Activated CD8-positive, alpha-beta memory T cell treated with anti-CD3 and anti-CD28 coated beads, Interleukin-2, amount 50 U/mL, for 48 hours (primary cell): ENCODE data around the gene GRAMD1A.

Source experiments
- DNase-seq: peaks from one replicate; pipeline ENCODE4 v3.0.0-alpha.2; 2020

The GRAMD1A gene

GRCh38 chr19:35056513-35057063 is 56.5 kb downstream of the GRAMD1A start:
- no peak for DNase-seq

- no peak for DNase-seq
Measured at GRCh38 chr19:35058370-35058769, 58.2 kb downstream of the GRAMD1A start.

GRCh38 chr19:35059006-35059798 is 59.1 kb downstream of the GRAMD1A start:
- DNase-seq = no peak

GRCh38 chr19:35059799-35060091 is 59.6 kb downstream of the GRAMD1A start:
- no peak for DNase-seq

- no peak for DNase-seq
Measured at GRCh38 chr19:35060160-35060855, 60.2 kb downstream of the GRAMD1A start.

GRCh38 chr19:35061583-35062373 is 61.7 kb downstream of the GRAMD1A start:
- no peak for DNase-seq

GRCh38 chr19:35062942-35063341 is 62.8 kb downstream of the GRAMD1A start:
- DNase-seq = no peak

- no peak for DNase-seq
Measured at GRCh38 chr19:35063940-35064818, 64.1 kb downstream of the GRAMD1A start.

GRCh38 chr19:35065574-35065973 is 65.5 kb downstream of the GRAMD1A start:
- no peak for DNase-seq

GRCh38 chr19:35066121-35066520 is 66.0 kb downstream of the GRAMD1A start:
- no peak for DNase-seq

GRCh38 chr19:35066691-35067563 is 66.8 kb downstream of the GRAMD1A start:
- DNase-seq = peak; percentile 99

- DNase-seq = no peak
Measured at GRCh38 chr19:35068941-35069634, 69.0 kb downstream of the GRAMD1A start.

- DNase-seq = no peak
Measured at GRCh38 chr19:35069696-35070095, 69.6 kb downstream of the GRAMD1A start.

- no peak for DNase-seq
Measured at GRCh38 chr19:35070471-35070870, 70.3 kb downstream of the GRAMD1A start.

GRCh38 chr19:35073516-35073915 is 73.4 kb downstream of the GRAMD1A start:
- DNase-seq = no peak

GRCh38 chr19:35073941-35074340 is 73.8 kb downstream of the GRAMD1A start:
- DNase-seq = no peak

- DNase-seq = no peak
Measured at GRCh38 chr19:35074426-35075201, 74.5 kb downstream of the GRAMD1A start.

GRCh38 chr19:35075202-35076025 is 75.3 kb downstream of the GRAMD1A start:
- no peak for DNase-seq

- no peak for DNase-seq
Measured at GRCh38 chr19:35076026-35076370, 75.9 kb downstream of the GRAMD1A start.
